Transverse colon (tissue), 4 donors: ENCODE results near the gene SP7. TPM values are rescaled to one million over a fixed set of nuclear protein-coding genes. Genes with fewer than 3 reads are reported as not detected.
A peak's percentile ranks its signal among the peaks of the same experiment; 100 is the strongest.

ENCODE experiments used
- DNase-seq: peaks from one replicate; pipeline ENCODE4 v3.0.0-alpha.2; 2019
- H3K27ac ChIP-seq, 4 donors: fragments of 200-600 bp; sonication (generic); 2 replicates each; pipeline ENCODE4 v1.5.1; 2016 to 2018; ENCODE audit warnings: inconsistent platforms in 4 of 4
- H3K27me3 ChIP-seq: fragments of 200-600 bp; sonication (generic); 2 replicates; pipeline ENCODE4 v1.5.1; 2017; ENCODE audit warnings: inconsistent platforms
- H3K36me3 ChIP-seq, 4 donors: fragments of 200-600 bp; sonication (generic); 2 replicates each; pipeline ENCODE4 v1.5.1; 2017 to 2019; ENCODE audit warnings: inconsistent platforms in 4 of 4
- H3K4me1 ChIP-seq, 4 donors: fragments of 200-600 bp; sonication (generic); 2 replicates each; pipeline ENCODE4 v1.5.1; 2017 to 2020; ENCODE audit warnings: inconsistent platforms in 4 of 4
- H3K4me3 ChIP-seq, 4 donors: fragments of 200-600 bp; sonication (generic); 1 replicate in 1 of 4; 2 replicates in 3 of 4; pipeline versions ENCODE4 v1.5.1 to v1.6.1; 2017 to 2019; ENCODE audit warnings: inconsistent platforms in 4 of 4
- H3K9me3 ChIP-seq, 2 donors: fragments of 200-600 bp; sonication (generic); 2 replicates each; pipeline ENCODE4 v1.5.1; 2017 to 2019; ENCODE audit warnings: inconsistent platforms in 2 of 2
- CTCF ChIP-seq, 5 experiments: fragments of 200-600 bp in 3 of 5; fragments of 450-650 bp in 2 of 5; sonication (generic) in 3 of 5; IDR thresholded peaks; 1 replicate in 2 of 5; 2 replicates in 3 of 5; pipeline ENCODE4 v1.5.1; 2016 to 2017; ENCODE audit warnings: antibody characterized with exemption in 5 of 5, inconsistent platforms in 3 of 5, mild to moderate bottlenecking in 2 of 5, moderate library complexity in 1 of 5
- EP300 ChIP-seq: sonication (generic); formaldehyde crosslinking; IDR thresholded peaks from one replicate; pipeline ENCODE4 v1.6.1; 2017; ENCODE audit warnings: antibody characterized with exemption, low read depth
- POLR2A ChIP-seq: fragments of 450-650 bp; IDR thresholded peaks from one replicate; pipeline ENCODE4 v1.6.1; 2016; ENCODE audit warnings: antibody characterized with exemption, mild to moderate bottlenecking, moderate library complexity
- POLR2AphosphoS5 ChIP-seq, 3 donors: sonication (generic); formaldehyde crosslinking; IDR thresholded peaks; one replicate each; pipeline ENCODE4 v1.6.1; 2016; ENCODE audit warnings: antibody characterized with exemption in 3 of 3
- WGBS, 2 donors: methylation state at CpG; one replicate each; pipeline ENCODE4 v1.1.5; 2018; ENCODE audit warnings: low coverage in 1 of 2; 5-methylcytosine and 5-hydroxymethylcytosine counted together
- in situ Hi-C, 4 donors: fragments of 200-750 bp; cut with MboI; loops; one replicate each; pipeline versions ENCODE4 v1.15.0 to v1.15.1; 2017; ENCODE audit warnings: low sequenced_read_pairs in 3 of 4, low pct_ligation_motif_present in 1 of 4, low pct_unique_long_range_greater_than_20kb in 1 of 4
- intact Hi-C: fragments of 100-400 bp; cut with DNase I; formaldehyde crosslinking; loops from one replicate; pipeline ENCODE4 v1.15.1; 2023; ENCODE audit warnings: low total_unique reads
- total RNA-seq, 4 donors: library from RNA; depleted of rRNA; stranded (reverse); fragments of >200 nt; gene quantifications; one replicate each; pipeline ENCODE4 v1.1.0, GENCODE V29; 2016

The SP7 gene
- total RNA-seq, 4 donors from 2014 or later = not detected

DNA sequence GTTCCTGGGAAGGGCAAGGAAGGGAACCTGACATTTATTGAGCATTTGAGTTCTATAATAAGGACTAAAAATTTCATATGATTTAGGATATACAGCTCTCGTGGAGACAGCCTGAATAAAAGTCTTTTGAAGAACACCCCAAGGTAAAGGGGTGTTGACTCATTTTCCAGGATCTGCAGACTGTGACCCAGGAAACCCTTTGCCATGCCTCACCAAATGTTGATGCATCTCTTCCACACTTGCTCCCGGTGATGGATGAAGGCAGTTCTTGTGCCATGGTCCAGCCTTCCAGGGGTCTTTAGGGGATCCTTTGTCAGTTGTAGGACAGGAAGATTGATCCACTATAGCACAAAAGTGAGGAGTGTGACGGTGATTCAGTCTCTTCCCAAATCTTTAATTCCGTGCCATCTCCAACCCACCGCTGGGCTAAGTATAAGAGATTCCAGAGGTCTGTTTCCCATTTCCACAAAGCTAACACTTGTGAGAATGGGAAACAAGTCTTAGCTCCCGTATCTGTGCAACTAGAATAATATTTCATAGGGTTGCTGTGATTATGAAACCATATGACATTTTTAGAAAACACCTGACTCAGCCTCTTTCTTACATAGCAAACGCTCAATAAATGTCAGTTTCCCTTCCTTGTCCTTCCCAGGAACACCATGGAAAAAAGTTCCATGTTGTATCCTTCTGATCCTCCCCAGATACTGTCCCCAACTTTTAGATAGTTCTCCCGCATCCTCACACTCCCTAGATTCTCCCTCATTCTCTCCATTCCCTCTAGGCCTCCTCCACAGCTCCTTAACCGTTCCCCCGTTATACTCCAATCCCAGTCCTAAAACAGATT is 15.6 kb downstream of the SP7 start:
- Histone ChIP-seq H3K4me1 (peaks cover 7 to 36% (median 24%) of the 10 kb centered on the region in 4 donors), H3K4me3 (peak overlapping the region; percentile 22 to 74 (median 64)), H3K27ac (peak overlapping the region; percentile 87 to 97 (median 92)), H3K36me3 (peaks cover 0 to 16% (median 4%) of the 10 kb centered on the region in 4 donors), H3K9me3 (no peaks in the 10 kb centered on the region), H3K27me3 (peaks cover 5% of the 10 kb centered on the region)
- no peak for DNase-seq
- in situ Hi-C loops = no loop called here
- TF ChIP-seq POLR2A = no peak
- TF ChIP-seq CTCF (IDR thresholded peaks at IDR 0.05) = no peak
- no peak for TF ChIP-seq EP300
- TF ChIP-seq POLR2AphosphoS5 (IDR thresholded peaks at IDR 0.05) = no peak
- WGBS, 2 donors = 34 to 43% methylated on average over 9 to 10 of the region's 10 CpGs
- intact Hi-C loops = no loop called here

DNA sequence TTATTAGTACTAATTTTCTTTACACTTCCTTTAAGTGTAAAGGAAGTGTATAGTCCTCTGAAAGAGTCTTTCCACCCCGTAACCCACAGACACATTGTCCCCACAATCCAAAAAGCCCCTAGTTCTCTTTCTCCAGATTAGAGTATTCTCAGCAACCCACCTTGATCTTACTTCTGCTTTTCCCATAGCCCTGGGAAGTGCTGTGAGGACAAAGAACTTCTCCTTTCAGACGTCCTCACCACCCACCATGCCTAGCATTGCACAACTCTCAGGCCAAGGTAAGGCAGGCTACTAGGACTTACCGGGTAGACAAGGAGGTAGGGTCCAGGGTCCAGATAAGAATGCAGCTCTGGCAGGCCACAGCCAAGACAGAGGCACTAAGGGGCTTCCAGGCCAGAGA is 22.2 kb downstream of the SP7 start:
- H3K4me3 ChIP-seq = no peak overlapping the region
- no peaks in the 10 kb centered on the region for H3K9me3 ChIP-seq
- H3K27ac ChIP-seq = no peak overlapping the region
- in situ Hi-C loops (no loop called here), intact Hi-C loops (no loop called here)
- H3K36me3 ChIP-seq = peaks cover 0 to 39% (median 16%) of the 10 kb centered on the region in 4 donors
- 81 to 100% methylated on average over 1 to 2 of the region's 3 CpGs for WGBS, 2 donors
- H3K4me1 ChIP-seq = no peaks in the 10 kb centered on the region
- TF ChIP-seq CTCF (IDR thresholded peaks at IDR 0.05) (no peak), EP300 (no peak), POLR2A (no peak), POLR2AphosphoS5 (IDR thresholded peaks at IDR 0.05) (no peak)
- no peak for DNase-seq
- no peaks in the 10 kb centered on the region for H3K27me3 ChIP-seq

GRCh38 chr12:53308276-53308675 is 27.9 kb downstream of the SP7 start:
- in situ Hi-C loops = no loop called here
- intact Hi-C loops = no loop called here
- Histone ChIP-seq H3K27me3 (no peaks in the 10 kb centered on the region), H3K4me1 (peaks cover 0 to 2% (median 0%) of the 10 kb centered on the region in 4 donors), H3K36me3 (peaks cover 0 to 42% (median 14%) of the 10 kb centered on the region in 4 donors), H3K9me3 (no peaks in the 10 kb centered on the region), H3K4me3 (no peak overlapping the region), H3K27ac (no peak overlapping the region)
- TF ChIP-seq POLR2AphosphoS5 (IDR thresholded peaks at IDR 0.05) (no peak), POLR2A (no peak), CTCF (IDR thresholded peaks at IDR 0.05) (no peak), EP300 (no peak)
- 65 to 94% methylated on average over 2 to 4 of the region's 4 CpGs for WGBS, 2 donors
- no peak for DNase-seq

GRCh38 chr12:53306826-53307225 is 29.3 kb downstream of the SP7 start:
- Histone ChIP-seq H3K36me3 (peaks cover 0 to 39% (median 14%) of the 10 kb centered on the region in 4 donors), H3K27me3 (no peaks in the 10 kb centered on the region), H3K4me1 (peaks cover 0 to 9% (median 3%) of the 10 kb centered on the region in 4 donors), H3K9me3 (no peaks in the 10 kb centered on the region), H3K27ac (no peak overlapping the region), H3K4me3 (no peak overlapping the region)
- intact Hi-C loops = no loop called here
- WGBS, 2 donors = 90% methylated on average over 10 of the region's 10 CpGs; no CpG with 5 or more reads in 1 of the 2 donors
- TF ChIP-seq POLR2AphosphoS5 (IDR thresholded peaks at IDR 0.05) = no peak
- TF ChIP-seq EP300 = no peak
- no peak for TF ChIP-seq POLR2A
- no peak for TF ChIP-seq CTCF (IDR thresholded peaks at IDR 0.05)
- in situ Hi-C loops = no loop called here
- DNase-seq = no peak
